ENCODE measurements around the gene ATCAY. TPM values are rescaled to one million over a fixed set of nuclear protein-coding genes. Genes with fewer than 3 reads are reported as not detected.
A peak's percentile ranks its signal among the peaks of the same experiment; 100 is the strongest.
"Not testable (repeated sequence)": the region's sequence is repeated elsewhere in the genome, so short reads cannot be mapped to it uniquely, and the experiment has no call there.

The ATCAY gene
- total RNA-seq, 1 donor from 2014 or later: under 0.01 TPM

GRCh38 chr19:3919793-3920192 is 39.3 kb downstream of the ATCAY start:
- Histone ChIP-seq H3K27me3 (ENCODE audit: control insufficient read depth in 3 of 3, insufficient read depth in 3 of 3, low read length in 3 of 3) (no peaks in the 10 kb centered on the region), H3K4me1 (ENCODE audit: control insufficient read depth in 3 of 3, insufficient read depth in 3 of 3, low read length in 3 of 3) (no peaks in the 10 kb centered on the region), H3K4me3 (ENCODE audit: low read length in 3 of 3) (no peak overlapping the region), H3K9ac (ENCODE audit: low read depth in 1 of 3, low read length in 3 of 3) (no peak overlapping the region), H3K9me3 (ENCODE audit: control insufficient read depth in 3 of 3, low read length in 3 of 3) (peaks cover 3 to 11% (median 5%) of the 10 kb centered on the region in 3 donors), H3K36me3 (ENCODE audit: control insufficient read depth in 3 of 3, insufficient read depth in 3 of 3, low read length in 3 of 3) (no peaks in the 10 kb centered on the region), H3K27ac (ENCODE audit: low read depth, low read length) (no peak overlapping the region)

- H3K27ac ChIP-seq (ENCODE audit: low read depth, low read length): no peak overlapping the region
- H3K9ac ChIP-seq (ENCODE audit: low read depth in 1 of 3, low read length in 3 of 3): no peak overlapping the region
- no peaks in the 10 kb centered on the region for H3K36me3 ChIP-seq (ENCODE audit: control insufficient read depth in 3 of 3, insufficient read depth in 3 of 3, low read length in 3 of 3)
- no peak overlapping the region for H3K4me3 ChIP-seq (ENCODE audit: low read length in 3 of 3)
- H3K4me1 ChIP-seq (ENCODE audit: control insufficient read depth in 3 of 3, insufficient read depth in 3 of 3, low read length in 3 of 3): peaks cover 0 to 4% (median 0%) of the 10 kb centered on the region in 3 donors
- peaks cover 3 to 8% (median 5%) of the 10 kb centered on the region in 3 donors for H3K9me3 ChIP-seq (ENCODE audit: control insufficient read depth in 3 of 3, low read length in 3 of 3)
- no peaks in the 10 kb centered on the region for H3K27me3 ChIP-seq (ENCODE audit: control insufficient read depth in 3 of 3, insufficient read depth in 3 of 3, low read length in 3 of 3)
Measured at GRCh38 chr19:3923096-3923758, 42.7 kb downstream of the ATCAY start.

GRCh38 chr19:3923912-3924311 is 43.4 kb downstream of the ATCAY start:
- Histone ChIP-seq H3K4me3 (ENCODE audit: low read length in 3 of 3) (no peak overlapping the region), H3K9ac (ENCODE audit: low read depth in 1 of 3, low read length in 3 of 3) (no peak overlapping the region), H3K27me3 (ENCODE audit: control insufficient read depth in 3 of 3, insufficient read depth in 3 of 3, low read length in 3 of 3) (no peaks in the 10 kb centered on the region)

GRCh38 chr19:3931041-3931440 is 50.6 kb downstream of the ATCAY start:
- no peaks in the 10 kb centered on the region for H3K9me3 ChIP-seq (ENCODE audit: control insufficient read depth in 3 of 3, low read length in 3 of 3)
- H3K27me3 ChIP-seq (ENCODE audit: control insufficient read depth in 3 of 3, insufficient read depth in 3 of 3, low read length in 3 of 3): peaks cover 0 to 4% (median 0%) of the 10 kb centered on the region in 3 donors
- H3K4me1 ChIP-seq (ENCODE audit: control insufficient read depth in 3 of 3, insufficient read depth in 3 of 3, low read length in 3 of 3): peaks cover 12 to 23% (median 17%) of the 10 kb centered on the region in 3 donors
- peak overlapping the region in 1 of 3 donors; percentile 46 for H3K9ac ChIP-seq (ENCODE audit: low read depth in 1 of 3, low read length in 3 of 3)
- peak overlapping the region; percentile 78 for H3K27ac ChIP-seq (ENCODE audit: low read depth, low read length)
- no peak overlapping the region for H3K4me3 ChIP-seq (ENCODE audit: low read length in 3 of 3)
- no peaks in the 10 kb centered on the region for H3K36me3 ChIP-seq (ENCODE audit: control insufficient read depth in 3 of 3, insufficient read depth in 3 of 3, low read length in 3 of 3)

More at GRCh38 chr19:3923912-3924311, 43.4 kb downstream of the ATCAY start:
- peaks cover 0 to 4% (median 0%) of the 10 kb centered on the region in 3 donors for H3K4me1 ChIP-seq (ENCODE audit: control insufficient read depth in 3 of 3, insufficient read depth in 3 of 3, low read length in 3 of 3)
- peaks cover 3 to 8% (median 5%) of the 10 kb centered on the region in 3 donors for H3K9me3 ChIP-seq (ENCODE audit: control insufficient read depth in 3 of 3, low read length in 3 of 3)
- H3K36me3 ChIP-seq (ENCODE audit: control insufficient read depth in 3 of 3, insufficient read depth in 3 of 3, low read length in 3 of 3): no peaks in the 10 kb centered on the region
- no peak overlapping the region for H3K27ac ChIP-seq (ENCODE audit: low read depth, low read length)

GRCh38 chr19:3932931-3933810 is 52.7 kb downstream of the ATCAY start, which contains the start of gene NMRK2:
TSS of gene NMRK2 (plus strand) at chr19:3933069. CDS start at chr19:3933672, 603 bp downstream.
- Histone ChIP-seq H3K36me3 (ENCODE audit: control insufficient read depth in 3 of 3, insufficient read depth in 3 of 3, low read length in 3 of 3) (no peaks in the 10 kb centered on the region), H3K27me3 (ENCODE audit: control insufficient read depth in 3 of 3, insufficient read depth in 3 of 3, low read length in 3 of 3) (peaks cover 0 to 4% (median 0%) of the 10 kb centered on the region in 3 donors), H3K9me3 (ENCODE audit: control insufficient read depth in 3 of 3, low read length in 3 of 3) (no peaks in the 10 kb centered on the region), H3K4me3 (ENCODE audit: low read length in 3 of 3) (peak within 1 kb of the TSS in 2 of 3 donors; percentile 31 to 72), H3K9ac (ENCODE audit: low read depth in 1 of 3, low read length in 3 of 3) (peak within 1 kb of the TSS in 2 of 3 donors; percentile 64 to 89), H3K27ac (ENCODE audit: low read depth, low read length) (peak within 1 kb of the TSS; percentile 83), H3K4me1 (ENCODE audit: control insufficient read depth in 3 of 3, insufficient read depth in 3 of 3, low read length in 3 of 3) (peaks cover 12 to 23% (median 19%) of the 10 kb centered on the region in 3 donors)

- H3K27me3 ChIP-seq (ENCODE audit: control insufficient read depth in 3 of 3, insufficient read depth in 3 of 3, low read length in 3 of 3): peaks cover 0 to 4% (median 0%) of the 10 kb centered on the region in 3 donors
- H3K9me3 ChIP-seq (ENCODE audit: control insufficient read depth in 3 of 3, low read length in 3 of 3): no peaks in the 10 kb centered on the region
- H3K9ac ChIP-seq (ENCODE audit: low read depth in 1 of 3, low read length in 3 of 3): peak overlapping the region in 1 of 3 donors; percentile 62
- H3K4me3 ChIP-seq (ENCODE audit: low read length in 3 of 3): peak overlapping the region in 1 of 3 donors; percentile 13
- H3K27ac ChIP-seq (ENCODE audit: low read depth, low read length): no peak overlapping the region
- peaks cover 4 to 31% (median 26%) of the 10 kb centered on the region in 3 donors for H3K4me1 ChIP-seq (ENCODE audit: control insufficient read depth in 3 of 3, insufficient read depth in 3 of 3, low read length in 3 of 3)
- peaks cover 0 to 5% (median 0%) of the 10 kb centered on the region in 3 donors for H3K36me3 ChIP-seq (ENCODE audit: control insufficient read depth in 3 of 3, insufficient read depth in 3 of 3, low read length in 3 of 3)
Measured at GRCh38 chr19:3936506-3937442, 56.3 kb downstream of the ATCAY start.

GRCh38 chr19:3938300-3938950 is 57.9 kb downstream of the ATCAY start:
- not testable (repeated sequence) for H3K27me3 ChIP-seq (ENCODE audit: control insufficient read depth in 3 of 3, insufficient read depth in 3 of 3, low read length in 3 of 3); H3K36me3 ChIP-seq (ENCODE audit: control insufficient read depth in 3 of 3, insufficient read depth in 3 of 3, low read length in 3 of 3); H3K4me3 ChIP-seq (ENCODE audit: low read length in 3 of 3); H3K9ac ChIP-seq (ENCODE audit: low read depth in 1 of 3, low read length in 3 of 3); H3K9me3 ChIP-seq (ENCODE audit: control insufficient read depth in 3 of 3, low read length in 3 of 3)
- Histone ChIP-seq H3K27ac (ENCODE audit: low read depth, low read length) (peak overlapping the region; percentile 54), H3K4me1 (ENCODE audit: control insufficient read depth in 3 of 3, insufficient read depth in 3 of 3, low read length in 3 of 3) (peaks cover 0 to 37% (median 35%) of the 10 kb centered on the region in 3 donors)

GRCh38 chr19:3942790-3943409 is 62.4 kb downstream of the ATCAY start:
- peaks cover 15 to 54% (median 49%) of the 10 kb centered on the region in 3 donors for H3K4me1 ChIP-seq (ENCODE audit: control insufficient read depth in 3 of 3, insufficient read depth in 3 of 3, low read length in 3 of 3)
- peak overlapping the region; percentile 88 for H3K27ac ChIP-seq (ENCODE audit: low read depth, low read length)

More at GRCh38 chr19:3942790-3943409, 62.4 kb downstream of the ATCAY start:
- H3K4me3 ChIP-seq (ENCODE audit: low read length in 3 of 3): peak overlapping the region in 1 of 3 donors; percentile 22
- peak overlapping the region in 2 of 3 donors; percentile 38 to 62 for H3K9ac ChIP-seq (ENCODE audit: low read depth in 1 of 3, low read length in 3 of 3)
- no peaks in the 10 kb centered on the region for H3K9me3 ChIP-seq (ENCODE audit: control insufficient read depth in 3 of 3, low read length in 3 of 3)
- no peaks in the 10 kb centered on the region for H3K27me3 ChIP-seq (ENCODE audit: control insufficient read depth in 3 of 3, insufficient read depth in 3 of 3, low read length in 3 of 3)
- H3K36me3 ChIP-seq (ENCODE audit: control insufficient read depth in 3 of 3, insufficient read depth in 3 of 3, low read length in 3 of 3): peaks cover 0 to 18% (median 0%) of the 10 kb centered on the region in 3 donors

Measured in skeletal muscle tissue (tissue), 4 donors.